Stimulated activated CD8-positive, alpha-beta memory T cell treated with anti-CD3 and anti-CD28 coated beads, Interleukin-7, amount 100 ng/mL, for 1 hour (primary cell): ENCODE measurements around the gene TINAGL1.

Experiments
- DNase-seq, 2 donors: peaks; one replicate each; pipeline ENCODE4 v3.0.0-alpha.2; 2020; ENCODE audit warnings: low read depth in 2 of 2

The TINAGL1 gene

GRCh38 chr1:31627301-31627929 is 51.1 kb downstream of the TINAGL1 start:
- no peak for DNase-seq

DNA sequence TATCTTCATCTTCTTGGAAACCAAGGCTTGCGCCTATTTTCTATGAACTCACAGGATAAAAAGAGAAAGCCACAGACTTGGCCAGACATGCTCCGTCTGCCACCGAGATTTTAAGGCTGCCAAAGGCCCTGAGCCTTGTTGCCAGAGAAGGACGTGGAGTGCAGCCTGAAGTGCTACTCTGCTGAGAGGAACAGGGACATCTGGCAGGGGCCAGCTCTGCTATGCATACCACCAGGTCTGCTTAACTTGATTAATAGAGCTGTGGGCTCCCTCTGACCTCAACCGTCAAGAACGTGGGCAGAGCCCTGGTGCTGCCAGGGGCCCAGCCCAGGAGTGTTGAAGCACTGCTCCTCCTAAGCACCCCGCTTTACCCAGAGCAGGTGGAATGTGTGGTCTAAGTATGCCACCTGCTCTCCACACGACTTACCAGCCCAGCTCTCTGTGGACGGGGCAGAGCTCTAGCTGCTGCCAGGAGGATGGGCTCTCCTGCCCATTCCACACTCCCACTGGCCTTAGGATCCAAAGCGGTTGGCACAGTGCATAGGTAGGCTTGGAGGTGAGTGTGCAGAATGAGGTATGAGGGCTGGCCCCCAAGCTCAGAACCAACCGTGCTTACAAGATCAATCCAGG is 51.7 kb downstream of the TINAGL1 start:
- no peak for DNase-seq

- no peak for DNase-seq
Measured at GRCh38 chr1:31628931-31629556, 52.7 kb downstream of the TINAGL1 start.

DNA sequence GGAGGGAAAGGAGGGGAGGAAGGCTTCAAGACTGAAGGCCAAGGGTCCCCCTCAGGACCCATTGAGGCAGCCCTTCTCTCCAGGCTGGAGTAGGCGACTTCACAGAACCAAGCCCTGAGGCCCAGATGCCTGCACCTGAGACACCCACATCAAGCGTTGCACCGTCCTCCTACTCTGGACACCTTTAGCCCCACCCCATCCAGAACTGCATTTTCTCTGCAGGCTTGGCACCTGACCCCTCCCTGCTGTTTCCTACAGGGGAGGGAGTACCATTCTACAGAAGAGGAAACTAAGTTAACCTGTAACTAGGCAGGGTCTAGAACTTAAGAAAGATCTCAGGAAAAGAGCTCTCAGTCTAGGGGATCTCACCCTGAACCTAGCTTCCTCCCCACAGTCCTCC is 56.3 kb downstream of the TINAGL1 start:
- DNase-seq: no peak

GRCh38 chr1:31633117-31633516 is 56.8 kb downstream of the TINAGL1 start:
- no peak for DNase-seq
